PC-3 (cell line): ENCODE results near the gene RANGAP1. TPM values are rescaled to one million over a fixed set of nuclear protein-coding genes. Genes with fewer than 3 reads are reported as not detected.

Experiments
- ATAC-seq: fragments of 200-7000 bp; cut with Tn5 transposase; 2 replicates; pipeline ENCODE4 v1.9.1; 2020; ENCODE audit warnings: mild to moderate bottlenecking, moderate library complexity
- BruUV-seq: library from RNA; stranded (reverse); fragments of 400-500 nt; replicated peaks from 2 replicates; lab custom pipeline; 2021; lab: Mats Ljungman, UMichigan
- CTCF ChIA-PET: fragments of 300-600 bp; sonication (Branson Sonifier 250); formaldehyde crosslinking; loops from one replicate; lab custom pipeline; 2022; ENCODE audit warnings: antibody characterized with exemption; lab: Charles Lee
- POLR2A ChIA-PET: fragments of 300-600 bp; sonication (Branson Sonifier 250); formaldehyde crosslinking; loops from one replicate; lab custom pipeline; 2022; ENCODE audit warnings: antibody characterized with exemption; ENCODE audit not compliant: unreplicated experiment; lab: Charles Lee
- DNase-seq: peaks from one replicate; pipeline ENCODE4 v3.0.0-alpha.2; 2015
- H2AFZ ChIP-seq: fragments of 300-600 bp; sonication (generic); 2 replicates; pipeline ENCODE4 v1.6.0; 2016; ENCODE audit warnings: antibody characterized with exemption, low read length
- H3F3A ChIP-seq: fragments of 300-600 bp; sonication (generic); one replicate; pipeline ENCODE4 v1.6.0; 2017; ENCODE audit warnings: antibody characterized with exemption, low read length, control low read depth, mild to moderate bottlenecking; ENCODE audit not compliant: unreplicated experiment
- H3K27ac ChIP-seq: fragments of 300-600 bp; sonication (generic); 2 replicates; pipeline ENCODE4 v1.5.1; 2016; ENCODE audit warnings: mild to moderate bottlenecking, low read length
- H3K27me3 ChIP-seq: fragments of 300-600 bp; sonication (generic); 2 replicates; pipeline ENCODE4 v1.6.1; 2016; ENCODE audit warnings: low read length, mixed read lengths
- H3K36me3 ChIP-seq: fragments of 300-600 bp; sonication (generic); 2 replicates; pipeline ENCODE4 v1.6.1; 2016; ENCODE audit warnings: low read depth, mixed run types, low read length, mixed read lengths
- H3K4me1 ChIP-seq: fragments of 300-600 bp; sonication (generic); 2 replicates; pipeline ENCODE4 v1.5.1; 2016; ENCODE audit warnings: low read length; ENCODE audit not compliant: insufficient read depth
- H3K4me2 ChIP-seq: fragments of 300-600 bp; sonication (generic); 2 replicates; pipeline ENCODE4 v1.6.0; 2016; ENCODE audit warnings: low read length
- H3K4me3 ChIP-seq: fragments of 300-600 bp; sonication (generic); 2 replicates; pipeline ENCODE4 v1.5.1; 2016; ENCODE audit warnings: mild to moderate bottlenecking, low read length, mixed read lengths
- H3K79me2 ChIP-seq: fragments of 300-600 bp; sonication (generic); 2 replicates; pipeline ENCODE4 v1.6.1; 2017; ENCODE audit warnings: low read length, mixed read lengths
- H3K9ac ChIP-seq: fragments of 300-600 bp; sonication (generic); 2 replicates; pipeline ENCODE4 v1.6.0; 2016; ENCODE audit warnings: mild to moderate bottlenecking, low read length
- H3K9me2 ChIP-seq: fragments of 300-600 bp; sonication (generic); replicated peaks from 2 replicates; pipeline ENCODE4 v1.6.1; 2016; ENCODE audit warnings: mixed run types, low read length, mixed read lengths
- H3K9me3 ChIP-seq: fragments of 300-600 bp; sonication (generic); 2 replicates; pipeline ENCODE4 v1.6.1; 2016; ENCODE audit warnings: low read length, mixed read lengths
- H4K20me1 ChIP-seq: fragments of 300-600 bp; sonication (generic); 2 replicates; pipeline ENCODE4 v1.6.1; 2016; ENCODE audit warnings: low read length, mixed read lengths
- CTCF ChIP-seq: fragments of 300-600 bp; sonication (generic); conservative IDR thresholded peaks from 2 replicates; pipeline ENCODE4 v1.5.1; 2017; ENCODE audit warnings: antibody characterized with exemption, low read depth, mild to moderate bottlenecking, low read length
- EZH2 ChIP-seq: fragments of 300-600 bp; sonication (generic); IDR thresholded peaks from one replicate; pipeline ENCODE4 v1.6.1; 2017; ENCODE audit warnings: antibody characterized with exemption, mild to moderate bottlenecking, low read length; ENCODE audit not compliant: unreplicated experiment
- EZH2phosphoT487 ChIP-seq: fragments of 300-600 bp; sonication (generic); IDR thresholded peaks from 2 replicates; pipeline ENCODE4 v1.6.1; 2018; ENCODE audit warnings: mild to moderate bottlenecking, antibody characterized with exemption, low read length, borderline replicate concordance
- intact Hi-C: fragments of 100-400 bp; cut with micrococcal nuclease; formaldehyde crosslinking; loops from 2 replicates; pipeline ENCODE4 v1.9.0; 2023
- total RNA-seq: library from RNA; depleted of rRNA; stranded (reverse); fragments of >200 nt; gene quantifications from 2 replicates; pipeline ENCODE4 v1.2.3, GENCODE V29; 2014

The RANGAP1 gene
- total RNA-seq, 1 experiment from 2014 or later = 99.0 TPM

- no peaks in the 10 kb centered on the region for H3F3A ChIP-seq
- H3K9ac ChIP-seq = no peak overlapping the region
- no peak overlapping the region for H3K27ac ChIP-seq
- H3K4me1 ChIP-seq = peaks cover 7% of the 10 kb centered on the region; the same call in 1 of the 2 replicates
- H3K9me2 ChIP-seq = no peaks in the 10 kb centered on the region
- no peak for TF ChIP-seq EZH2
- no peak for TF ChIP-seq EZH2phosphoT487
- no peak for TF ChIP-seq CTCF
- BruUV-seq = no TSS peak
- H3K4me3 ChIP-seq = no peak overlapping the region
- H3K4me2 ChIP-seq = no peak overlapping the region
- no peaks in the 10 kb centered on the region for H3K9me3 ChIP-seq
- ChIA-PET CTCF (no interaction called here), POLR2A (no interaction called here)
- H3K36me3 ChIP-seq = no peaks in the 10 kb centered on the region; the same call in 1 of the 2 replicates
- intact Hi-C loops = no loop called here
- no peaks in the 10 kb centered on the region for H3K27me3 ChIP-seq
- no peak overlapping the region for H2AFZ ChIP-seq
- ATAC-seq (no peak), DNase-seq (no peak)
- H4K20me1 ChIP-seq = no peaks in the 10 kb centered on the region
- H3K79me2 ChIP-seq = no peaks in the 10 kb centered on the region
These were observed 54.6 kb downstream of the RANGAP1 start for GRCh38 chr22:41231369-41231768.

- no peak for DNase-seq
- Histone ChIP-seq H3K9me2 (no peaks in the 10 kb centered on the region), H2AFZ (no peak overlapping the region), H3K27me3 (no peaks in the 10 kb centered on the region), H4K20me1 (no peaks in the 10 kb centered on the region), H3K9ac (no peak overlapping the region), H3F3A (no peaks in the 10 kb centered on the region), H3K9me3 (no peaks in the 10 kb centered on the region), H3K27ac (no peak overlapping the region), H3K36me3 (no peaks in the 10 kb centered on the region; the same call in 1 of the 2 replicates), H3K4me3 (no peak overlapping the region), H3K4me1 (peaks cover 7% of the 10 kb centered on the region; the same call in 1 of the 2 replicates), H3K79me2 (no peaks in the 10 kb centered on the region), H3K4me2 (no peak overlapping the region)
- ATAC-seq = no peak
- no TSS peak for BruUV-seq
- POLR2A ChIA-PET = no interaction called here
- intact Hi-C loops = no loop called here
- TF ChIP-seq EZH2 = no peak
- no peak for TF ChIP-seq CTCF
- TF ChIP-seq EZH2phosphoT487 = no peak
- CTCF ChIA-PET = interaction anchor here (0.6 kb wide), 1 partner anchor 319 kb away, joined by 3 read pairs; no protein-coding TSS in a partner anchor
These were observed 55.6 kb downstream of the RANGAP1 start for GRCh38 chr22:41230401-41230785.

GRCh38 chr22:41229730-41230400, 56.1 kb downstream of the RANGAP1 start:
- Histone ChIP-seq H2AFZ (no peak overlapping the region), H3K4me3 (no peak overlapping the region), H3K79me2 (no peaks in the 10 kb centered on the region), H3K27ac (no peak overlapping the region), H3K4me2 (no peak overlapping the region), H4K20me1 (no peaks in the 10 kb centered on the region), H3K4me1 (peaks cover 7% of the 10 kb centered on the region; the same call in 1 of the 2 replicates), H3K9me2 (no peaks in the 10 kb centered on the region), H3K9ac (no peak overlapping the region), H3K27me3 (no peaks in the 10 kb centered on the region), H3K36me3 (no peaks in the 10 kb centered on the region; the same call in 1 of the 2 replicates), H3F3A (no peaks in the 10 kb centered on the region), H3K9me3 (no peaks in the 10 kb centered on the region)
- ATAC-seq (no peak), DNase-seq (no peak)
- no TSS peak for BruUV-seq
- TF ChIP-seq EZH2phosphoT487 (no peak), CTCF (no peak), EZH2 (no peak)
- intact Hi-C loops = no loop called here
- POLR2A ChIA-PET = no interaction called here
- CTCF ChIA-PET = interaction anchor here (0.6 kb wide), 1 partner anchor 318 kb away, joined by 3 read pairs; no protein-coding TSS in a partner anchor
